Measurements from ENCODE around the gene YAF2. TPM values are rescaled to one million over a fixed set of nuclear protein-coding genes. Genes with fewer than 3 reads are reported as not detected.

YAF2 gene
- total RNA-seq, 2 donors from 2014 or later = 38.9 to 43.9 TPM

GRCh38 chr12:42128888-42129287 lies 109.2 kb downstream of the YAF2 start:
- no peaks in the 10 kb centered on the region for H3K9me3 ChIP-seq
- no peaks in the 10 kb centered on the region for H3K27me3 ChIP-seq (replicated peaks; ENCODE audit: insufficient read depth)
- no peak for TF ChIP-seq CTCF (IDR thresholded peaks at IDR 0.05)
- no peak for ATAC-seq (ENCODE audit: insufficient number of reproducible peaks, low FRiP score, low read depth)
- no peak overlapping the region for H3K27ac ChIP-seq
- H3K36me3 ChIP-seq = no peaks in the 10 kb centered on the region
- H3K4me3 ChIP-seq = no peak overlapping the region
- H3K4me1 ChIP-seq (ENCODE audit: control insufficient read depth in 1 of 2, low read depth in 2 of 2) = peaks cover 8 to 19% of the 10 kb centered on the region in 2 donors
- no peak for DNase-seq (ENCODE audit: low spot score)

- no peak overlapping the region for H3K27ac ChIP-seq
- H3K4me1 ChIP-seq (ENCODE audit: control insufficient read depth in 1 of 2, low read depth in 2 of 2) = peaks cover 8 to 19% of the 10 kb centered on the region in 2 donors
- no peaks in the 10 kb centered on the region for H3K9me3 ChIP-seq
- no peak for DNase-seq (ENCODE audit: low spot score)
- no peak for ATAC-seq (ENCODE audit: insufficient number of reproducible peaks, low FRiP score, low read depth)
- no peaks in the 10 kb centered on the region for H3K36me3 ChIP-seq
- no peak overlapping the region for H3K4me3 ChIP-seq
- no peaks in the 10 kb centered on the region for H3K27me3 ChIP-seq (replicated peaks; ENCODE audit: insufficient read depth)
- TF ChIP-seq CTCF (IDR thresholded peaks at IDR 0.05) = no peak
Observed at GRCh38 chr12:42128327-42128726, 109.7 kb downstream of the YAF2 start.

GRCh38 chr12:42126963-42127362 lies 111.1 kb downstream of the YAF2 start:
- Histone ChIP-seq H3K36me3 (no peaks in the 10 kb centered on the region), H3K27me3 (replicated peaks; ENCODE audit: insufficient read depth) (no peaks in the 10 kb centered on the region), H3K9me3 (no peaks in the 10 kb centered on the region), H3K27ac (no peak overlapping the region), H3K4me1 (ENCODE audit: control insufficient read depth in 1 of 2, low read depth in 2 of 2) (peaks cover 8 to 19% of the 10 kb centered on the region in 2 donors), H3K4me3 (no peak overlapping the region)
- no peak for TF ChIP-seq CTCF (IDR thresholded peaks at IDR 0.05)
- DNase-seq (ENCODE audit: low spot score) (no peak), ATAC-seq (ENCODE audit: insufficient number of reproducible peaks, low FRiP score, low read depth) (no peak)

GRCh38 chr12:42125388-42125767 lies 112.7 kb downstream of the YAF2 start:
- ATAC-seq (ENCODE audit: insufficient number of reproducible peaks, low FRiP score, low read depth) (no peak), DNase-seq (ENCODE audit: low spot score) (no peak)
- no peaks in the 10 kb centered on the region for H3K36me3 ChIP-seq
- TF ChIP-seq CTCF (IDR thresholded peaks at IDR 0.05) = no peak
- no peaks in the 10 kb centered on the region for H3K27me3 ChIP-seq (replicated peaks; ENCODE audit: insufficient read depth)
- H3K27ac ChIP-seq = no peak overlapping the region
- H3K4me1 ChIP-seq (ENCODE audit: control insufficient read depth in 1 of 2, low read depth in 2 of 2) = peaks cover 5 to 7% of the 10 kb centered on the region in 2 donors
- H3K4me3 ChIP-seq = no peak overlapping the region
- no peaks in the 10 kb centered on the region for H3K9me3 ChIP-seq

GRCh38 chr12:42124764-42125387 lies 113.2 kb downstream of the YAF2 start:
- no peak for TF ChIP-seq CTCF (IDR thresholded peaks at IDR 0.05)
- no peaks in the 10 kb centered on the region for H3K9me3 ChIP-seq

More at GRCh38 chr12:42124764-42125387, 113.2 kb downstream of the YAF2 start:
- Histone ChIP-seq H3K4me3 (no peak overlapping the region), H3K27me3 (replicated peaks; ENCODE audit: insufficient read depth) (no peaks in the 10 kb centered on the region), H3K36me3 (no peaks in the 10 kb centered on the region), H3K27ac (no peak overlapping the region), H3K4me1 (ENCODE audit: control insufficient read depth in 1 of 2, low read depth in 2 of 2) (peaks cover under 1 to 2% of the 10 kb centered on the region in 2 donors)
- ATAC-seq (ENCODE audit: insufficient number of reproducible peaks, low FRiP score, low read depth) (no peak), DNase-seq (ENCODE audit: low spot score) (no peak)

Measured in thoracic aorta (tissue), 2 donors.